NCI-H510A treated with DMSO at 0.1 percent for 48 hours (cell line): ENCODE results near the gene BRAP.
"Not testable (repeated sequence)": the region's sequence is repeated elsewhere in the genome, so short reads cannot be mapped to it uniquely, and the experiment has no call there.

Source experiments
- DNase-seq: peaks from one replicate; lab custom pipeline; 2025; lab: John Stamatoyannopoulos, UW

BRAP gene

DNA sequence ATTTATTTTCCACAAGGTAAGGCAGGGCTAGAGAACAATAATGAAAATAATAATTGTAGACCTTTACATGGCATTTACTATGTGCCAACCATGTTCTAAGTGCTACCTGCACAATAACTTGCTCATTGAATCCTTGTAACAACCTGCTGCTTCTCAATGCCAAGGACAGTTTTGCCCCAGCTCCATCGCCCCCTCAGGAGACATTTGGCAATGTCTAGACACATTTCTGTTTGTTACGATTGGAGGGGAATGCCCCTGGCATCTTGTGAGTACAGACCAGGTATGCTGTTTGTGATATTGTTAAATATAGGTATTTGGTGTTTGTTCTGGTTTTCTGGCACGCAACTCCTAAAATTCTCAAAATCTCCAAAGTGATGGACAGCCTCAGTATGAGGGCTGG is 78.5 kb downstream of the BRAP start:
- DNase-seq, result no peak

DNA sequence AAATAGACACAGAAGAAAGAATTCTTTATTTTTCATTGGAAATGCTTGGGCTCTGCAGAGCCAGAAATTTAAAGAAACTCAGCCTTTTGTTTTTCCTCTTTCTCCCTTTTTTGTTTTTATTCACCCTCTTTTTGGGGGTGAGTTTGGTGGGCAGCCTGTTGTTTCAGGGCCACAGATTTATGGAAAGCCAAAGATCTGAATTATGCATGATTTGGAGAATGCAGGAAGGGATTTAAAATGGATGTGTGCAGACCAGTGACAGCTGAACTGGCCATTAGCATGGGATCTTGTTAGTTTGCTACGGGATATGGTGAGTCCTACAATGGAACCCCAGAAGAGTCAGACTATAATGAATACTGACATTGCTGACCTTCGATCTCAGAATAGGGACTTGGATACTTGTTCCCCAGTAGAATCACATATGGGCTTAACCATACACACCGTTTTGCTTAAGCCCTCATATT is 79.0 kb downstream of the BRAP start:
- DNase-seq, result no peak

DNA sequence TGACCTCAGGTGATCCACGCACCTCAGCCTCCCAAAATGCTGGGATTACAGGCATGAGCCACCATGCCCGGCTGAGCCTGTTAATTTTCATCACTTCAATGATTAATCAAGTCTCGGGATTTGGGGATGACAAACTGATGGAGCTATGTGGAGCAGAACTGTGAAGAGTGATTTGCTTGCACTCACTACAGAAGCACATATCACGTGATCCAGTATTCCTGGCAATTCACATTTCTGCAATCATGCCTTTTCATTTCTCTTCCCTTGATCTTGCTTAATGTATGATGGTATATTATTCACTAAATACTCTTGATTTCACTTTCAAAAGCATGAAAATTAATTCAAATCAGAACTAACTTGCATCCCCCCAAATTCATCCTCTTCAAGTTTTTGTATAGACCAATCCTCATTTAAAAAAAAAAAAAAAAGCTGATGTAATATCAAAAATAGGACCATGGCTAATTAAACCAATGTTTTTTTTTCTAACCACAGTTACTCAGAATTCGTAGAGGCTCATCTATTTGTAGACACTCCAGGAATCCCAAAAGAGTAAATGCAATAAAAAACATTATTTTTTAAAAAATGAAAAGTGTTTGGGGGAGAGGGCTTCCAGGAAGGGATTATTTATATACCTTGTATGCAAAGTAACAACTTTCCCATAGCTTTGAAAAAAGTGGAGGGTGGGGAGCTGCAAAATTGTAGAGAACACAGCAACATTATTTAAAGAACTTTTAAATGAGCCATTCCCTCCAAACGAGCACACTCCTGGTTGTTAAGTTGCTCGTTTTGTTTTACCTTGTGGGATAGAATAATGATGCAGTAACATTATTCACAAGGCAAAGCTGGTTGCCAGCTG is 79.6 kb downstream of the BRAP start:
- no peak for DNase-seq

DNA sequence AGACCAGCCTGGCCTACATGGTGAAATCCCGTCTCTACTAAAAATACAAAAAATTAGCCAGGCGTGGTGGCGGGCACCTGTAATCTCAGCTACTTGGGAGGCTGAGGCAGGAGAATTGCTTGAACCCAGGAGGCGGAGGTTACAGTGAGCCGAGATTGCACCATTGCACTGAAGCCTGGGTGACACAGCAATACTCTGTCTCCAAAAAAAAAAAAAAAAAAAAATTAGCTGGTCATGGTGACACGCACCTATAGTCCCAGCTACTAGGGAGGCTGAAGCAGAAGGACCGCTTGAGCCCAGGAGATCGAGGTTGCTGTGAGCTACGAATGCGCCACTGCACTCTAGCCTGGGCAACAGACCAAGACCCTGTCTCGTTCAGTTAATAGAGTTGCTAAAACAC is 82.9 kb downstream of the BRAP start:
- not testable (repeated sequence) for DNase-seq

DNA sequence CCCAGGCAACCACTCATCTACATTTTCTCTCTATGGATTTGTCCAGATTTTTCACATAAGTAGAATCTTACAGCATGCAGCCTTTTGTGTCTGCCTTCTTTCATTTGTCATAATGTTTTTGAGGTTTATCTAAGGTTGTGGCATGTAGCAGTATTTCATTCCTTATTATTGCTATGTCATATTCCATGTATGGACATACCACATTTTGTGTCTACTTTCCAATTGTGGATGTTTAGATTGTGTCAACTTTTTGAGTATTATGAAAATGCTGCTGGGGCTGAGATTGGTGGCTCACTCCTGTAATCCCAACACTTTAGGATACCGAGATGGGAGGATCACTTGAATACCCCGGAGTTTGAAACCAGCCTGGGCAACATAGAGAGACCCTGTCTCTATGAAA is 83.4 kb downstream of the BRAP start:
- DNase-seq, result no peak

DNA sequence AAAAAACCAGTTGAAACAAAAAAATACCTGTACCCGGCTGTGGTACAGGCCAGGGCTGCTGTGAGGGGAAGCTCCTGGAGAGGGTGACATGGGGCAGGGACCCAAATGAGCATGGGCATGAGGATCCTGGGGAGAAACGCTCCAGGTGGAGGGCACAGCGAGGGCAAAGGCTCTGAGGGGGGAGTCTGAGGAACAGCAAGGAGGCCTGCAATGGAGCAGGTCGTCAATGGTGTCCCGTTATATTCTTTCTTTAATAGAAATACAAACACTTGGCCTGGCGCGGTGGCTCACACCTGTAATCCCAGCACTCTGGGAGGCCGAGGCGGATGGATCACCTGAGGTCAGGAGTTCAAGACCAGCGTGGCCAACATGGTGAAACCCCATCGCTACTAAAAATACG is 84.8 kb downstream of the BRAP start:
- not testable (repeated sequence) for DNase-seq

DNA sequence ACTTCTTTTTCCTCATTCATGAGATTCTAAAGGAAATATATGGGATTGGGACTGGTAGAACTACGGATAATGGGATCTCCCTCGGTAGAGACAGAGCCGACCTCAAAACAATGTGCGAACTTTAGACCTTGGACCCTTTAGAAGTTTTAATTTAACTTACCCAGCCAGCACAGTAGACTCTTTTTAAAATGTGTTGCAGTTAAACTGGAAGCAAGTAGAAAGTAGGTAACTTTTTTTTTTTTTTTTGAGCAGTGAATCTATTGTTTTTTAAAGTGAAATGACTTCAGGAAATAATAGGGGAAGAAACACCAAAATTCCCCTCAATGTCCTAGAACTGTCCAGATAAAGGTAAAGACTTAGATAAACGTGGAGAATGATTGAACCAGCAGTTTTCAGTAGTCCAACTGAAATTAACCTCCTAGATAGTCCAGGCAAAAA is 85.5 kb downstream of the BRAP start:
- no peak for DNase-seq

DNA sequence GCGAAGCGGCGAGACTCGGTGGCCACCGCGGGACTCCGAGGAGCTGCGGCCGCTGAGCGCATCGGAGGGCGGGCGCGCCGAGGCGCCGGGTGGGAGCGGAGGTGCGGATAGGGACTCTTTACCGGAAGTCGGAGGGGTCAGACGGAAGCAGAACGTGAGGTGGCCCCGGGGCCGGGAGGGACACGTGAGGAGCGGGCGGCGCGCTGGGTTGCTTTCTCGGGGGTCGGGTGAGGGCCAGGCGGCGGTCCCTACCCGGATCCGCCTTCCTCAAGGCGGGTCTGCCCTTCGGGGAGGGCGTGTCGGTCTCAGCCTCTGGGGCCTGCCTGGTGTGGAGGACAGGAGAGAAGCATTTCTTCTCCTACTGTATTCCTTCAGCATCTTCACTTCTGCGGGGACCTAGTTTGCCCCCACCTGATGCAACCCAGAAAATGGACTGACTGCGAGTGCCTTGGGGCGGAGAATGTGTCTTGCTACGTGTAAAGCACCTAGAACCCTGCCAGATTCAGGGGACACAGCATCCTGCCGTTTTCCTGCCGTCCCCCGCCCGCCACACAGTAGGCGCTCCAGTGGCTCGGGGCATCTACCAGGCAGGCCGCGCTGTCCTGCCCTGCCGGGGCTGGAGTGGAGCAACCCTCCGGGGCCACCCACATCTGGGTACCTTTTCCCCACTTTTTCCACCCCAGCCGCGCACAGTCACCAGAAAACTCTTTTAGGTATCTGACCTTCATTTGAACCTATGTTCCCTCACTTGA is 86.1 kb downstream of the BRAP start:
- peak; percentile 90 for DNase-seq

DNA sequence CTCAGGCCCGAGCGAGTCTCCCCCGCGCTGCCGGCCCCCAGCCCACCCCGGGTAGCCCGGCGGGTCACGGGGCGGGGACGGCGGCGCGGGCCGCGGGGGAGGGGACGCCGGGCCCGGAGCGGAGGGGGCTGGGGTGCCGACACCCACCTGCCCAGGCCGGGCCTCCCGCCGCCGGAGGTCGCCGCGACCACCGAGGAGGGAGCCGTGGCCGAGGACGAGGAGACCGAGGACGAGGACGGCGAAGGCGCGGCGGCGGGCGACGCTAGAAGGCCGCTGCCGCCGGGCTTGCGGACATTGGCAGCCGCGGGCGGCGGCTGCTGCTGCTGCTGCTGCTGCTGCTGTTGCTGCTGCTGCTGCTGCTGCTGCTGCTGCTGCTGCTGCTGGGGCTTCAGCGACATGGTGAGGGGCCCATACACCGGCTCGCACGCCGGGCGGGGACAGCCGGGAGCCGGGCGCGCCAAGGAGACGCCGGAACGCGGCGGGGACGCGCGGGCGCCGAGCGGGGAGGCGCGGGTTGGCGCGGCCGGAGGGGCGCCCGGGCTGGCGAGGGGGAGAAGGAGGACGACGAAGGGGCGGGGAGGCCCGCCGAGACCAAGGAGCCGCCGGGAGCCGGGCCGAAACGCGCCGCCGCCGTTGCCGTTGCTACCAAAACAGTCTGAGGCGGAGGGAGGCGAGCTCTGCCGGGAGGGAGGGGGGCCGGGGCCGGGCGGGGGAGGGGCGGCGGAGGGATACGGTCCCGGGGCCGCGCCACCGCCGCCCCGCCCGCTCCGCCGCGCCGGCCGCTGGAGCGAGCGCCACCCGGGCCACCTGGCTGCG is 86.9 kb downstream of the BRAP start, which contains the start of gene ATXN2:
Gene ATXN2 (minus strand): TSS at position 679 of the 816 bp plus-strand sequence. CDS start 281 bp downstream, at position 398.
- DNase-seq, result no peak

DNA sequence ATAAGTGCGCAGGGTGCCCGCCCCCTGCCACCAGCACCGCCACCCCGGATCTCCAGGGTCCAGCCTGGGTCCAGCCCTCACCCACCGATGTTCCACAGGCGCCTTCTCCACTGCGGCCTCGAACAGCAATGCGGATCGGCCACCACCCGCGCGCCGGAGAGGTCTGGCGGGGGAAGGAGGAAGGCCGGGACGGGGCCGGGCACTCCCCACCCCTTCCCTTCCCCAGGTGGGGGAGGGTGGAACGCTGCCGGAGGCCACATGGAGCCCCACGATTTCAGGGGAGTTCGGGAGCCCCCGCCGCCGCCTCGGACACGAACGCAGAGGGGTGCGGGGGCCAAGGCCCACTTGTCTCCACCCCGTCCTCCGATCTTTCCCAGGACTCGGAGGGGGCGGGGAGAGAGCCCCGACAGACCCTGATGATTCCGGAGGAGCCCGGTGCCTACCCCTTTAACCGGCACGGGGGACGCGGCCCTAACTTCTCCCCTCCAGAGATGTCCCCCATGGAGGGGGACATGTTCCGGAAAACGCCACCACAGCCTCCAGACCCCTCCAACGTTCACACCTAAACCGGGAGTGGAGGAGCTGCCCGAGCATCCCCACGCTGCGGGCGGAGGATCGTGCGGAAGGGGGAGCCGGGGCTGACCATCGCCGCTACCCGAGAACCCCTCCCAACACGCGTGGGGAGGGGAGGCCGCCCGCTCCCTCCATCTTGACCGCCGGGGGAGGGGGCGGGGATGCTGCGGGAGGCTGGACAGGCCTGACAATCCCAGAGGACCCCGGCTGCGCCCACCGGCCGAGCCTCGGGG is 87.7 kb downstream of the BRAP start:
- DNase-seq, result no peak

DNA sequence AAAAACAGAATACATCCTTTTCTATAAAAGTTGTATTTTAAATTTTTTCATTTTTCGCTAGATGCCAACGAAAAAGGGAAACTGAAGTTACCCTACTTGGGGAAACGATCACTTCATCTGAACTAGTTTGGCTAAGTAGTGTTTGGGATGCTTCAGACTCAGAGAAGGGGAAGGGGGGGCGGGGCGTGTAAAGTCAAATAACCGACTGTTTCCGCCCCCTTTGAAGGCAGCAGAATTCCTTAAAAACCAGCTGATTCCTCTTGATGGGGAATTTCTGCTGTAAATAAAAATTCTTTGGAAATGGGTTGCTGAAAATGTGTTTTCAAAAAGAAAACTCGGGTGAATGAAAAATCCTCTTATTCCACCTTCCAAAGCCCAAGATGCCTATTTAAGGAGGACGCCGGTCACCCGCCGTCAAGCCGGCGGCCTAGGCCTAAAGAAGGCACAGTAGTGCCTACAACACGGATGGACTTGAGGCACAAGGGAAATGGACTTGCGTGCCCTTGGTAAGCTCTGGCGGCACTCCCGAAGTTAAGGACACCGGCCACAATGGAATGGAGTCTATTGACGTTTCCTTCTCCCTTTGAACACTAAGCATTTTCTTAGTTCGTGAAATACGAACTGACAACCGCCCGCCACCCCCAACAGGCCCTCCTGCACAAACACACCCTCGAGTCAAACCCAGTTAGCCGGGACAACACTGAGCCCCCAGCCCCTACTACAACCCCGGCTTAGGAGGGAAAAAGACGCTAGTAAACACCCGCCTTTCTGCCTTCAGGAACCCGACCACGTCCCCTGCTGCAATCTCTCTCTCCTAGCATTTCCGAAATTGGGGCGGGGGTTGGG is 88.5 kb downstream of the BRAP start:
- peak; percentile 52 for DNase-seq

DNA sequence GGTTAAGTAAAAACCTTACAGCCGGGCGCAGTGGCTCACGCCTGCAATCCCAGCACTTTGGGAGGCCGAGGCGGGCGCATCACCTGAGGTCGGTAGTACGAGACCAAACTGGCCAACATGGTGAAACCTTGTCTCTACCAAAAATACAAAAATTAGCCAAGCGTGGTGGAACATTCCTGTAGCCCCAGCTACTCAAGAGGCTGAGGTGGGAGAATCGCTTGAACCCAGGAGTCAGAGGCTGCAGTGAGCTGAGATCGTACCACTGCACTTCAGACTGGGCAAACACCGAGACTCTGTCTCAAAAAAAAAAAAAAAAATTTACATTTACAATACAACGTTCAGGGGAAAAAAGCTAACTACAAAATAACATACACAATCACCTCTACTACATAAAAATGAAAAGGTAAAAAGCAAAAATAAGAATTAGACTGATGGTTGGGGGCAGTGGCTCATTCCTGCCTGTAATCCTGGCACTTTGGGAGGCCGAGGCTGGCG is 90.4 kb downstream of the BRAP start:
- DNase-seq, result not testable (repeated sequence)
